ENCODE results near the gene ECT2. TPM values are rescaled to one million over a fixed set of nuclear protein-coding genes. Genes with fewer than 3 reads are reported as not detected.

Gene ECT2
- total and polyA plus RNA-seq, 8 donors = 1.2 to 28.1 (median 9.2) TPM

GRCh38 chr3:172787019-172787418 is 36.5 kb downstream of the ECT2 start:
- TF ChIP-seq EP300 (IDR thresholded peaks at IDR 0.05) (no peak), POLR2AphosphoS5 (IDR thresholded peaks at IDR 0.05) (no peak), CTCF (IDR thresholded peaks at IDR 0.05) (no peak), POLR2A (IDR thresholded peaks at IDR 0.05) (no peak)
- no peak overlapping the region for H3K4me3 ChIP-seq
- no peaks in the 10 kb centered on the region for H3K4me1 ChIP-seq
- no peak overlapping the region for H3K27ac ChIP-seq
- peaks cover 3 to 37% (median 26%) of the 10 kb centered on the region in 4 donors for H3K36me3 ChIP-seq
- no peaks in the 10 kb centered on the region for H3K9me3 ChIP-seq
- no peaks in the 10 kb centered on the region for H3K27me3 ChIP-seq
- 89 to 99% (median 98%) methylated on average over 2 of the region's 2 CpGs for WGBS, 5 donors
- no peak for DNase-seq
- intact Hi-C loops (cut with DNase I; ENCODE audit: low total_unique reads) = no loop called here

GRCh38 chr3:172787746-172788145 is 37.2 kb downstream of the ECT2 start:
- intact Hi-C loops (cut with DNase I; ENCODE audit: low total_unique reads) = no loop called here
- Histone ChIP-seq H3K27me3 (no peaks in the 10 kb centered on the region), H3K9me3 (no peaks in the 10 kb centered on the region), H3K27ac (no peak overlapping the region), H3K4me3 (no peak overlapping the region), H3K36me3 (peaks cover 3 to 41% (median 27%) of the 10 kb centered on the region in 4 donors), H3K4me1 (no peaks in the 10 kb centered on the region)
- WGBS, 5 donors = 93 to 100% (median 97%) methylated on average over 1 of the region's 1 CpG
- no peak for TF ChIP-seq EP300 (IDR thresholded peaks at IDR 0.05)
- no peak for TF ChIP-seq POLR2A (IDR thresholded peaks at IDR 0.05)
- no peak for TF ChIP-seq CTCF (IDR thresholded peaks at IDR 0.05)
- TF ChIP-seq POLR2AphosphoS5 (IDR thresholded peaks at IDR 0.05) = no peak
- no peak for DNase-seq

GRCh38 chr3:172799246-172799645 is 48.7 kb downstream of the ECT2 start:
- Histone ChIP-seq H3K27ac (no peak overlapping the region), H3K9me3 (no peaks in the 10 kb centered on the region), H3K27me3 (no peaks in the 10 kb centered on the region), H3K4me3 (no peak overlapping the region), H3K4me1 (peaks cover 0 to 6% (median 0%) of the 10 kb centered on the region in 4 donors), H3K36me3 (no peaks in the 10 kb centered on the region)
- intact Hi-C loops (cut with DNase I; ENCODE audit: low total_unique reads) = no loop called here
- WGBS, 5 donors = 88 to 100% (median 94%) methylated on average over 1 of the region's 1 CpG
- no peak for DNase-seq
- TF ChIP-seq POLR2A (IDR thresholded peaks at IDR 0.05) (no peak), EP300 (IDR thresholded peaks at IDR 0.05) (no peak), CTCF (IDR thresholded peaks at IDR 0.05) (no peak), POLR2AphosphoS5 (IDR thresholded peaks at IDR 0.05) (no peak)

GRCh38 chr3:172800156-172800555 is 49.6 kb downstream of the ECT2 start:
- intact Hi-C loops (cut with DNase I; ENCODE audit: low total_unique reads) = no loop called here
- TF ChIP-seq EP300 (IDR thresholded peaks at IDR 0.05) (no peak), POLR2AphosphoS5 (IDR thresholded peaks at IDR 0.05) (no peak), POLR2A (IDR thresholded peaks at IDR 0.05) (no peak), CTCF (IDR thresholded peaks at IDR 0.05) (no peak)
- Histone ChIP-seq H3K27ac (no peak overlapping the region), H3K4me1 (peaks cover 0 to 6% (median 0%) of the 10 kb centered on the region in 4 donors), H3K27me3 (no peaks in the 10 kb centered on the region), H3K4me3 (no peak overlapping the region), H3K36me3 (no peaks in the 10 kb centered on the region), H3K9me3 (no peaks in the 10 kb centered on the region)
- no peak for DNase-seq
- 95 to 100% (median 96%) methylated on average over 2 of the region's 2 CpGs for WGBS, 5 donors
